GM12878 (cell line): Measurements from ENCODE around the gene PTGFRN. TPM values are rescaled to one million over a fixed set of nuclear protein-coding genes. Genes with fewer than 3 reads are reported as not detected.

ENCODE experiments used
- ATAC-seq: fragments of 200-7000 bp; cut with Tn5 transposase; 3 replicates; pipeline ENCODE4 v1.9.1; 2020; ENCODE audit warnings: mild to moderate bottlenecking, moderate library complexity
- BruUV-seq: library from RNA; stranded (reverse); fragments of 400-500 nt; replicated peaks from 2 replicates; lab custom pipeline; 2021; lab: Mats Ljungman, UMichigan
- CTCF ChIA-PET: fragments of 300-600 bp; sonication (Branson Sonifier 250); formaldehyde crosslinking; extraction: SDS; loops from one replicate; lab custom pipeline; 2021; ENCODE audit warnings: inconsistent platforms; lab: Yijun Ruan, JAX
- POLR2A ChIA-PET: fragments of 350-600 bp; formaldehyde crosslinking; extraction: SDS; loops from one replicate; lab custom pipeline; 2021; ENCODE audit warnings: inconsistent platforms; lab: Charles Lee
- RAD21 ChIA-PET: fragments of 300-600 bp; sonication (Branson Sonifier 250); formaldehyde crosslinking; loops from one replicate; lab custom pipeline; 2023; ENCODE audit warnings: antibody characterized with exemption; ENCODE audit not compliant: unreplicated experiment; lab: Charles Lee
- SMC1A ChIA-PET: fragments of 300-600 bp; sonication (Branson Sonifier 250); formaldehyde crosslinking; loops from one replicate; lab custom pipeline; 2023; ENCODE audit not compliant: unreplicated experiment, uncharacterized antibody; lab: Charles Lee
- DNase-seq: peaks from one replicate; pipeline ENCODE4 v3.0.0-alpha.2; 2011; ENCODE audit warnings: low read depth, low spot score
- FAIRE-seq: peaks from 3 replicates; lab custom pipeline; 2011; peaks lifted over from hg19 to GRCh38; lab: Jason Lieb, UNC
- H2AFZ ChIP-seq: 2 replicates; pipeline ENCODE4 v1.6.0; 2011; ENCODE audit warnings: low read depth, low read length, control low read depth; ENCODE audit not compliant: control insufficient read depth
- H3K27ac ChIP-seq: 2 replicates; pipeline ENCODE4 v1.5.1; 2011; ENCODE audit warnings: control low read depth; ENCODE audit not compliant: control insufficient read depth, insufficient read depth
- H3K27me3 ChIP-seq, 2 experiments: replicated peaks in 1 of 2; 2 replicates each; pipeline versions ENCODE4 v1.6.0 to v1.6.1; 2011; ENCODE audit warnings: low read length in 1 of 2; ENCODE audit not compliant: control insufficient read depth in 2 of 2, insufficient read depth in 2 of 2
- H3K36me3 ChIP-seq, 2 experiments: 2 replicates each; pipeline ENCODE4 v1.5.1; 2011; ENCODE audit warnings: low read length in 1 of 2; ENCODE audit not compliant: control insufficient read depth in 2 of 2, insufficient read depth in 2 of 2
- H3K4me1 ChIP-seq: 2 replicates; pipeline ENCODE4 v1.6.1; 2011; ENCODE audit warnings: mild to moderate bottlenecking, low read length, moderate library complexity, mixed read lengths; ENCODE audit not compliant: control insufficient read depth, insufficient read depth
- H3K4me2 ChIP-seq: 2 replicates; pipeline ENCODE4 v1.6.0; 2011; ENCODE audit warnings: control low read depth; ENCODE audit not compliant: control insufficient read depth, insufficient read depth
- H3K4me3 ChIP-seq: fragments of 200-600 bp; sonication (generic); 2 replicates; pipeline ENCODE4 v1.5.1; 2016
- H3K79me2 ChIP-seq: 2 replicates; pipeline ENCODE4 v1.6.0; 2011; ENCODE audit warnings: low read length; ENCODE audit not compliant: control insufficient read depth, insufficient read depth
- H3K9ac ChIP-seq: 2 replicates; pipeline ENCODE4 v1.8.0; 2011; ENCODE audit warnings: low read length, control low read depth, mixed read lengths; ENCODE audit not compliant: control insufficient read depth, insufficient read depth
- H3K9me3 ChIP-seq: replicated peaks from 3 replicates; pipeline ENCODE4 v1.5.1; 2011; ENCODE audit warnings: mild to moderate bottlenecking, low read length; ENCODE audit not compliant: control insufficient read depth, insufficient read depth
- H4K20me1 ChIP-seq: 2 replicates; pipeline ENCODE4 v1.6.0; 2011; ENCODE audit not compliant: control insufficient read depth, insufficient read depth
- ATF3 ChIP-seq: IDR thresholded peaks from 2 replicates; pipeline ENCODE4 v1.6.1; 2011; ENCODE audit warnings: low read depth, mild to moderate bottlenecking, low read length, moderate library complexity, borderline replicate concordance; ENCODE audit errors: extremely low read depth
- ATF7 ChIP-seq: fragments of 450-650 bp; IDR thresholded peaks from 2 replicates; pipeline ENCODE4 v1.6.1; 2016; ENCODE audit warnings: low read depth, mild to moderate bottlenecking
- CHD4 ChIP-seq: fragments of 200-600 bp; sonication (generic); IDR thresholded peaks from 2 replicates; pipeline ENCODE4 v1.6.1; 2016; ENCODE audit warnings: mild to moderate bottlenecking
- CREM ChIP-seq: IDR thresholded peaks from 2 replicates; pipeline ENCODE4 v1.6.1; 2014; ENCODE audit warnings: antibody characterized with exemption, low read depth
- HDAC6 ChIP-seq: fragments of 200-600 bp; sonication (generic); IDR thresholded peaks from one replicate; pipeline ENCODE4 v1.8.0; 2017; ENCODE audit warnings: antibody characterized with exemption; ENCODE audit not compliant: unreplicated experiment
- NFIC ChIP-seq: IDR thresholded peaks from 2 replicates; pipeline ENCODE4 v1.6.1; 2012; ENCODE audit warnings: low read depth, mild to moderate bottlenecking, inconsistent platforms, low read length, moderate library complexity
- NFYA ChIP-seq: IDR thresholded peaks from 2 replicates; pipeline ENCODE4 v1.6.1; 2011; ENCODE audit warnings: low read depth, mild to moderate bottlenecking, low read length, improper control_type of control experiment, borderline replicate concordance
- TARDBP ChIP-seq: IDR thresholded peaks from 2 replicates; pipeline ENCODE4 v1.6.1; 2016; ENCODE audit warnings: borderline replicate concordance
- ZNF217 ChIP-seq: fragments of 450-650 bp; IDR thresholded peaks from 2 replicates; pipeline ENCODE4 v1.6.1; 2017; ENCODE audit warnings: antibody characterized with exemption, mild to moderate bottlenecking
- ZNF274 ChIP-seq: IDR thresholded peaks from one replicate; pipeline ENCODE4 v1.8.0; 2011; ENCODE audit not compliant: insufficient read length, insufficient read depth
- WGBS: methylation state at CpG from one replicate; pipeline ENCODE4 v1.1.6; 2016; ENCODE audit warnings: low lambda C conversion rate; ENCODE audit not compliant: insufficient replicate concordance, insufficient coverage; ENCODE audit errors: missing lambda C conversion rate; 5-methylcytosine and 5-hydroxymethylcytosine counted together
- in situ Hi-C: fragments of 300-500 bp; cut with MboI; formaldehyde crosslinking; loops from 9 replicates; pipeline ENCODE4 v1.14.3; 2018; ENCODE audit warnings: mixed read lengths
- intact Hi-C: fragments of 100-400 bp; cut with micrococcal nuclease; formaldehyde crosslinking; loops from one replicate; pipeline ENCODE4 v1.14.2; 2022; ENCODE audit not compliant: unreplicated experiment
- polyA plus RNA-seq, 11 experiments: library from polyadenylated mRNA; depleted of rRNA in 4 of 11; unstranded in 6 of 11; stranded (reverse) in 5 of 11; fragments of >200 nt; fragmentation: Nextera tagmentation in 4 of 11; fragmentation: Illumina TruSeq in 1 of 11; extraction: Ambion mirVana in 4 of 11; extraction: Trizol in 1 of 11; gene quantifications; 1 replicate in 1 of 11; 2 replicates in 10 of 11; pipeline versions ENCODE4 v1.2.1 to v1.2.3, GENCODE V29; 2011 to 2016; ENCODE audit warnings: inconsistent platforms in 2 of 11, missing spikeins in 2 of 11, low read depth in 1 of 11
- total RNA-seq, 4 experiments: library from RNA; depleted of rRNA in 3 of 4; stranded (reverse); fragments of >200 nt in 3 of 4; fragmentation: Illumina TruSeq in 1 of 4; extraction: Trizol in 1 of 4; gene quantifications; 2 replicates each; pipeline versions ENCODE4 v1.2.1 to v1.2.3, GENCODE V29; 2013 to 2021

The PTGFRN gene
- total and polyA plus RNA-seq, 10 of the 15 experiments (the other 5 are each of a cell fraction or from before 2014, with no cell fraction given), result 2.7 to 8.3 (median 5.1) TPM

- no peak overlapping the region for H3K9ac ChIP-seq
- TF ChIP-seq ATF7 (no peak), ZNF274 (no peak), HDAC6 (no peak), CREM (no peak), CHD4 (no peak), NFIC (no peak), NFYA (no peak), TARDBP (no peak), ATF3 (no peak), ZNF217 (no peak)
- TF ChIP-seq, all 136 proteins: peak for 0
- FAIRE-seq, result no peak
- Histone ChIP-seq H4K20me1 (no peaks in the 10 kb centered on the region), H2AFZ (no peak overlapping the region), H3K4me2 (no peak overlapping the region), H3K27ac (no peak overlapping the region), H3K36me3 (no peaks in the 10 kb centered on the region; a peak in 1 of 4 replicates), H3K4me1 (no peaks in the 10 kb centered on the region), H3K4me3 (no peak overlapping the region), H3K27me3 (no peaks in the 10 kb centered on the region; a peak in 1 of 4 replicates), H3K79me2 (no peaks in the 10 kb centered on the region), H3K9me3 (no peaks in the 10 kb centered on the region)
- intact Hi-C loops, result no loop called here
- no peak for DNase-seq
- WGBS, result 47% methylated on average over 13 of the region's 13 CpGs
- BruUV-seq, result no TSS peak
- CTCF ChIA-PET, result interaction anchor here (1.2 to 1.7 kb wide), 3 partner anchors 16 to 226 kb away, joined by 3 to 6 read pairs (median 4); no protein-coding TSS in a partner anchor
- in situ Hi-C loops, result no loop called here
- POLR2A ChIA-PET, result no interaction called here
- no peak for ATAC-seq
- SMC1A ChIA-PET, result interaction anchor here (0.7 to 1.7 kb wide), 5 partner anchors 9 to 213 kb away, joined by 3 to 6 read pairs (median 5); no protein-coding TSS in a partner anchor
- RAD21 ChIA-PET, result no interaction called here
Measured at GRCh38 chr1:116950517-116951199, 40.9 kb downstream of the PTGFRN start.
